GM19025 (cell line): Measurements from ENCODE around the gene ABO.
"Not testable (repeated sequence)": the region's sequence is repeated elsewhere in the genome, so short reads cannot be mapped to it uniquely, and the experiment has no call there.

Experiments used
- ATAC-seq: cut with Tn5 transposase; IDR thresholded peaks from one replicate; pipeline ENCODE4 v1.9.1; 2021; ENCODE audit warnings: mild to moderate bottlenecking, low read depth, moderate library complexity; ENCODE audit not compliant: unreplicated experiment

ABO gene

GRCh38 chr9:133275105-133276000 lies at the start of gene ABO:
TSS of gene ABO (minus strand) at chr9:133275201.
- no peak for ATAC-seq

- no peak for ATAC-seq
These were observed 49.1 kb upstream of the ABO start for GRCh38 chr9:133323991-133324703.

- no peak for ATAC-seq
These were observed 48.2 kb upstream of the ABO start for GRCh38 chr9:133323211-133323610.

- no peak for ATAC-seq
These were observed 47.7 kb upstream of the ABO start for GRCh38 chr9:133322701-133323100.

GRCh38 chr9:133321411-133321935 lies 46.5 kb upstream of the ABO start:
- ATAC-seq = no peak

- no peak for ATAC-seq
These were observed 45.5 kb upstream of the ABO start for GRCh38 chr9:133320421-133320881.

- ATAC-seq = not testable (repeated sequence)
These were observed 42.5 kb upstream of the ABO start for GRCh38 chr9:133317551-133317950.

- no peak for ATAC-seq
These were observed 41.0 kb upstream of the ABO start for GRCh38 chr9:133315997-133316396.

- no peak for ATAC-seq
These were observed 34.6 kb upstream of the ABO start for GRCh38 chr9:133309608-133310007.

- no peak for ATAC-seq
These were observed 32.3 kb upstream of the ABO start for GRCh38 chr9:133307301-133307700.

- no peak for ATAC-seq
These were observed 31.5 kb upstream of the ABO start for GRCh38 chr9:133306242-133307204.

- no peak for ATAC-seq
These were observed 30.7 kb upstream of the ABO start for GRCh38 chr9:133305731-133306130.

GRCh38 chr9:133304477-133305377 lies 29.7 kb upstream of the ABO start:
- ATAC-seq = no peak

- ATAC-seq = no peak
These were observed 29.1 kb upstream of the ABO start for GRCh38 chr9:133304158-133304470.

- ATAC-seq = no peak
These were observed 28.5 kb upstream of the ABO start for GRCh38 chr9:133303266-133304157.

- no peak for ATAC-seq
These were observed 26.5 kb upstream of the ABO start for GRCh38 chr9:133301253-133302230.

- not testable (repeated sequence) for ATAC-seq
These were observed 25.0 kb upstream of the ABO start for GRCh38 chr9:133299996-133300395.
